Cardiac fibroblast (primary cell): ENCODE measurements around the gene RPS21.

Experiments
- DNase-seq, 2 donors: peaks; one replicate each; pipeline versions ENCODE4 v3.0.0 to v3.0.0-alpha.2; 2010; ENCODE audit warnings: low read depth in 2 of 2
- H3K4me3 ChIP-seq, 2 donors: replicated peaks in 1 of 2; 1 replicate in 1 of 2; 2 replicates in 1 of 2; pipeline ENCODE4 v1.5.1; 2011; ENCODE audit warnings: low read depth in 2 of 2, low read length in 2 of 2, mild to moderate bottlenecking in 2 of 2, moderate library complexity in 1 of 2
- CTCF ChIP-seq: IDR thresholded peaks from one replicate; pipeline ENCODE4 v1.5.1; 2011; ENCODE audit warnings: low read depth, mild to moderate bottlenecking, low read length, inconsistent platforms

The RPS21 gene

GRCh38 chr20:62418709-62419487 is 32.0 kb downstream of the RPS21 start:
- no peak overlapping the region for H3K4me3 ChIP-seq
- DNase-seq = no peak
- no peak for TF ChIP-seq CTCF

- DNase-seq = no peak
- TF ChIP-seq CTCF = no peak
- no peak overlapping the region for H3K4me3 ChIP-seq
These were observed 32.9 kb downstream of the RPS21 start for GRCh38 chr20:62419759-62420158.

- no peak for DNase-seq
- no peak overlapping the region for H3K4me3 ChIP-seq
- TF ChIP-seq CTCF = no peak
These were observed 34.2 kb downstream of the RPS21 start for GRCh38 chr20:62420846-62421715.

- DNase-seq = no peak
- no peak for TF ChIP-seq CTCF
- no peak overlapping the region for H3K4me3 ChIP-seq
These were observed 34.8 kb downstream of the RPS21 start for GRCh38 chr20:62421716-62421990.

- no peak for TF ChIP-seq CTCF
- DNase-seq = no peak
- no peak overlapping the region for H3K4me3 ChIP-seq
These were observed 35.9 kb downstream of the RPS21 start for GRCh38 chr20:62422636-62423325.

GRCh38 chr20:62423326-62423706 is 36.4 kb downstream of the RPS21 start:
- TF ChIP-seq CTCF = no peak

More at GRCh38 chr20:62423326-62423706, 36.4 kb downstream of the RPS21 start:
- H3K4me3 ChIP-seq = no peak overlapping the region
- DNase-seq = no peak
